Measurements from ENCODE around the gene IGFLR1.
"Not testable (repeated sequence)": the region's sequence is repeated elsewhere in the genome, so short reads cannot be mapped to it uniquely, and the experiment has no call there.

Gene IGFLR1

GRCh38 chr19:35739275-35740107 lies 2.8 kb downstream of the IGFLR1 start:
- no peak for DNase-seq

GRCh38 chr19:35738887-35739229 lies 3.4 kb downstream of the IGFLR1 start:
- DNase-seq, result no peak

- no peak for DNase-seq
These were observed 4.0 kb downstream of the IGFLR1 start for GRCh38 chr19:35738021-35738886.

- DNase-seq, result no peak
These were observed 5.1 kb downstream of the IGFLR1 start for GRCh38 chr19:35736913-35737886.

- no peak for DNase-seq
These were observed 7.4 kb downstream of the IGFLR1 start for GRCh38 chr19:35734889-35735288.

GRCh38 chr19:35734273-35734672 lies 8.0 kb downstream of the IGFLR1 start:
- no peak for DNase-seq

- no peak for DNase-seq
These were observed 8.8 kb downstream of the IGFLR1 start for GRCh38 chr19:35733180-35734125.

- DNase-seq, result no peak
These were observed 9.6 kb downstream of the IGFLR1 start for GRCh38 chr19:35732540-35733179.

- no peak for DNase-seq
These were observed 10.4 kb downstream of the IGFLR1 start for GRCh38 chr19:35731779-35732405.

GRCh38 chr19:35731353-35731752 lies 10.9 kb downstream of the IGFLR1 start:
- DNase-seq, result no peak

GRCh38 chr19:35730326-35730725 lies 11.9 kb downstream of the IGFLR1 start:
- DNase-seq, result no peak

- no peak for DNase-seq
These were observed 12.5 kb downstream of the IGFLR1 start for GRCh38 chr19:35729763-35730162.

- no peak for DNase-seq
These were observed 13.2 kb downstream of the IGFLR1 start for GRCh38 chr19:35729021-35729420.

- DNase-seq, result no peak
These were observed 14.1 kb downstream of the IGFLR1 start for GRCh38 chr19:35727956-35728706.

GRCh38 chr19:35727053-35727955 lies 14.9 kb downstream of the IGFLR1 start:
- no peak for DNase-seq

- no peak for DNase-seq
These were observed 16.9 kb downstream of the IGFLR1 start for GRCh38 chr19:35725216-35725861.

GRCh38 chr19:35724560-35724959 lies 17.7 kb downstream of the IGFLR1 start:
- DNase-seq, result no peak

GRCh38 chr19:35724132-35724531 lies 18.1 kb downstream of the IGFLR1 start:
- not testable (repeated sequence) for DNase-seq

Data from NCI-H187 treated with DMSO at 0.1 percent for 48 hours (cell line).